H1 (cell line): ENCODE results near the gene MICA. TPM values are rescaled to one million over a fixed set of nuclear protein-coding genes. Genes with fewer than 3 reads are reported as not detected.

Experiments used
- CTCF ChIA-PET: fragments of 300-600 bp; sonication (Branson Sonifier 250); formaldehyde crosslinking; loops from one replicate; lab custom pipeline; 2021; ENCODE audit not compliant: partially characterized antibody; lab: Charles Lee
- POLR2A ChIA-PET: fragments of 300-600 bp; sonication (Branson Sonifier 250); formaldehyde crosslinking; loops from one replicate; lab custom pipeline; 2021; ENCODE audit warnings: inconsistent platforms; ENCODE audit not compliant: partially characterized antibody; lab: Charles Lee
- DNase-seq, 2 experiments: peaks; one replicate each; pipeline versions ENCODE4 v3.0.0 to v3.0.0-alpha.2; 2010 to 2022; ENCODE audit warnings: low spot score in 2 of 2, low read depth in 1 of 2, mixed read lengths in 1 of 2
- FAIRE-seq: peaks from 2 replicates; lab custom pipeline; 2011; peaks lifted over from hg19 to GRCh38; lab: Jason Lieb, UNC
- H2AFZ ChIP-seq: 2 replicates; pipeline ENCODE4 v1.8.1; 2012; ENCODE audit warnings: low read length, inconsistent platforms
- H2AK5ac ChIP-seq: 2 replicates; pipeline ENCODE4 v1.6.1; 2013; ENCODE audit warnings: low read depth, low read length
- H2BK120ac ChIP-seq: replicated peaks from 2 replicates; pipeline ENCODE3; 2013; ENCODE audit warnings: low read depth, low read length, inconsistent platforms
- H2BK12ac ChIP-seq: 2 replicates; pipeline ENCODE4 v1.6.1; 2013; ENCODE audit warnings: low read depth, low read length
- H2BK15ac ChIP-seq: 2 replicates; pipeline ENCODE4 v1.6.1; 2013; ENCODE audit warnings: low read length
- H2BK20ac ChIP-seq: 2 replicates; pipeline ENCODE4 v1.6.1; 2013; ENCODE audit warnings: low read length
- H2BK5ac ChIP-seq: 2 replicates; pipeline ENCODE4 v1.6.1; 2013; ENCODE audit warnings: low read depth, low read length
- H3K14ac ChIP-seq: 2 replicates; pipeline ENCODE4 v1.6.1; 2013; ENCODE audit warnings: inconsistent platforms; ENCODE audit not compliant: insufficient read length
- H3K18ac ChIP-seq: 2 replicates; pipeline ENCODE4 v1.6.1; 2013; ENCODE audit warnings: low read length; ENCODE audit errors: extremely low read depth
- H3K23ac ChIP-seq: 2 replicates; pipeline ENCODE4 v1.6.1; 2013; ENCODE audit warnings: inconsistent platforms; ENCODE audit not compliant: insufficient read length
- H3K23me2 ChIP-seq: 2 replicates; pipeline ENCODE4 v1.6.1; 2013; ENCODE audit warnings: low read depth, low read length
- H3K27ac ChIP-seq: 2 replicates; pipeline ENCODE4 v1.6.1; 2011; ENCODE audit warnings: low read depth, low read length, inconsistent platforms
- H3K27me3 ChIP-seq, 4 experiments: replicated peaks in 1 of 4; 1 replicate in 1 of 4; 2 replicates in 3 of 4; pipeline versions ENCODE4 v1.6.1 to v1.8.1; 2011 to 2013; ENCODE audit warnings: low read length in 3 of 4, mild to moderate bottlenecking in 3 of 4, inconsistent platforms in 2 of 4, mixed read lengths in 2 of 4, moderate library complexity in 1 of 4; ENCODE audit not compliant: control insufficient read depth in 3 of 4, insufficient read depth in 3 of 4; ENCODE audit errors: extremely low read depth in 1 of 4
- H3K36me3 ChIP-seq, 4 experiments: 2 replicates each; pipeline versions ENCODE4 v1.6.1 to v1.8.1; 2011 to 2013; ENCODE audit warnings: mild to moderate bottlenecking in 4 of 4, low read length in 3 of 4, moderate library complexity in 2 of 4, control low read depth in 1 of 4, inconsistent platforms in 1 of 4; ENCODE audit not compliant: insufficient read depth in 4 of 4, control insufficient read depth in 2 of 4
- H3K4ac ChIP-seq: replicated peaks from 2 replicates; pipeline ENCODE3; 2013; ENCODE audit warnings: low read length, low read depth, mixed read lengths, inconsistent platforms; ENCODE audit not compliant: insufficient read length
- H3K4me1 ChIP-seq, 4 experiments: replicated peaks in 1 of 4; 1 replicate in 1 of 4; 2 replicates in 3 of 4; pipeline versions ENCODE4 v1.6.1 to v1.8.1; 2011 to 2013; ENCODE audit warnings: low read length in 3 of 4, inconsistent platforms in 2 of 4, mixed read lengths in 1 of 4; ENCODE audit not compliant: insufficient read depth in 4 of 4, control insufficient read depth in 3 of 4
- H3K4me2 ChIP-seq, 2 experiments: 2 replicates each; pipeline versions ENCODE4 v1.6.1 to v1.8.1; 2011 to 2013; ENCODE audit warnings: low read depth in 2 of 2, low read length in 2 of 2, control low read depth in 1 of 2, inconsistent platforms in 1 of 2, mild to moderate bottlenecking in 1 of 2; ENCODE audit not compliant: insufficient read depth in 1 of 2
- H3K4me3 ChIP-seq, 4 experiments: fragments of 200-600, 300-600 bp in 1 of 4; sonication (generic), shearing (Covaris generic), sonication (Bioruptor Twin) in 1 of 4; 2 replicates each; pipeline versions ENCODE4 v1.5.1 to v1.8.1; 2011 to 2016; ENCODE audit warnings: low read length in 4 of 4, low read depth in 3 of 4, control low read depth in 2 of 4, inconsistent platforms in 2 of 4, mild to moderate bottlenecking in 2 of 4, mixed read lengths in 1 of 4, moderate library complexity in 1 of 4; ENCODE audit not compliant: insufficient read depth in 2 of 4; ENCODE audit errors: extremely low read depth in 1 of 4
- H3K56ac ChIP-seq: replicated peaks from 2 replicates; pipeline ENCODE3; 2013; ENCODE audit warnings: low read depth, mild to moderate bottlenecking, mixed read lengths, low read length, inconsistent platforms; ENCODE audit not compliant: insufficient read length
- H3K79me1 ChIP-seq: 2 replicates; pipeline ENCODE4 v1.6.1; 2013; ENCODE audit warnings: low read depth, low read length, control low read depth
- H3K79me2 ChIP-seq, 2 experiments: 2 replicates each; pipeline versions ENCODE4 v1.6.1 to v1.8.1; 2012 to 2013; ENCODE audit warnings: low read length in 2 of 2, mild to moderate bottlenecking in 2 of 2, inconsistent platforms in 1 of 2; ENCODE audit not compliant: insufficient read depth in 2 of 2, control insufficient read depth in 1 of 2
- H3K9ac ChIP-seq, 4 experiments: replicated peaks in 1 of 4; 1 replicate in 1 of 4; 2 replicates in 3 of 4; pipeline versions ENCODE4 v1.6.1 to v1.8.1; 2011 to 2013; ENCODE audit warnings: low read depth in 3 of 4, low read length in 3 of 4, control low read depth in 2 of 4, mild to moderate bottlenecking in 2 of 4, moderate library complexity in 2 of 4, inconsistent platforms in 1 of 4; ENCODE audit errors: extremely low read depth in 1 of 4
- H3K9me3 ChIP-seq, 2 experiments: 2 replicates each; pipeline versions ENCODE4 v1.6.1 to v1.8.1; 2012 to 2013; ENCODE audit warnings: mild to moderate bottlenecking in 2 of 2, moderate library complexity in 2 of 2, control low read depth in 1 of 2, inconsistent platforms in 1 of 2, low read depth in 1 of 2, low read length in 1 of 2, mixed read lengths in 1 of 2; ENCODE audit not compliant: insufficient read depth in 2 of 2
- H4K20me1 ChIP-seq, 2 experiments: replicated peaks in 1 of 2; 2 replicates each; pipeline versions ENCODE3 to v1.8.1; 2011 to 2013; ENCODE audit warnings: inconsistent platforms in 2 of 2, low read length in 2 of 2, mild to moderate bottlenecking in 1 of 2; ENCODE audit not compliant: insufficient read depth in 2 of 2, control insufficient read depth in 1 of 2
- H4K5ac ChIP-seq: 2 replicates; pipeline ENCODE4 v1.6.1; 2013; ENCODE audit warnings: low read length, low read depth, mixed read lengths, inconsistent platforms; ENCODE audit not compliant: insufficient read length
- H4K8ac ChIP-seq: 2 replicates; pipeline ENCODE4 v1.8.0; 2013; ENCODE audit warnings: mild to moderate bottlenecking, moderate library complexity, low read length, inconsistent platforms; ENCODE audit not compliant: insufficient read depth; ENCODE audit errors: extremely low read depth
- H4K91ac ChIP-seq: replicated peaks from 2 replicates; pipeline ENCODE3; 2013; ENCODE audit warnings: low read length, mixed read lengths, inconsistent platforms; ENCODE audit not compliant: insufficient read length
- CBX5 ChIP-seq: fragments of 300-800, 300-1000 bp; sonication (generic); IDR thresholded peaks from 2 replicates; pipeline ENCODE4 v1.7.1; 2016; ENCODE audit warnings: antibody characterized with exemption, low read length, low read depth
- CHD2 ChIP-seq: IDR thresholded peaks from 2 replicates; pipeline ENCODE4 v1.6.1; 2012; ENCODE audit warnings: low read length, improper control_type of control experiment
- CTBP2 ChIP-seq: IDR thresholded peaks from 2 replicates; pipeline ENCODE4 v1.7.0; 2011; ENCODE audit warnings: borderline replicate concordance, mild to moderate bottlenecking, moderate library complexity, mixed read lengths, low read length; ENCODE audit not compliant: insufficient read depth, insufficient read length
- JUN ChIP-seq: IDR thresholded peaks from 2 replicates; pipeline ENCODE4 v1.6.1; 2011; ENCODE audit warnings: low read depth, mild to moderate bottlenecking, improper control_type of control experiment, low read length
- NANOG ChIP-seq: IDR thresholded peaks from 2 replicates; pipeline ENCODE4 v1.6.1; 2011; ENCODE audit warnings: low read length, low read depth, mild to moderate bottlenecking, inconsistent platforms; ENCODE audit not compliant: insufficient read depth, poor library complexity, severe bottlenecking
- RBBP5 ChIP-seq: IDR thresholded peaks from 2 replicates; pipeline ENCODE4 v1.7.1; 2012; ENCODE audit warnings: low read depth, mild to moderate bottlenecking, inconsistent platforms, low read length, moderate library complexity, borderline replicate concordance
- SUZ12 ChIP-seq: fragments of 200-600 bp; sonication (generic); IDR thresholded peaks from 2 replicates; pipeline ENCODE4 v1.6.1; 2012; ENCODE audit warnings: mild to moderate bottlenecking, inconsistent platforms, low read length, moderate library complexity, mixed read lengths
- TCF12 ChIP-seq: IDR thresholded peaks from 2 replicates; pipeline ENCODE4 v1.6.1; 2011; ENCODE audit warnings: low read depth, mild to moderate bottlenecking, low read length
- WGBS, 2 experiments: shearing (Covaris generic) in 1 of 2; methylation state at CpG; one replicate each; pipeline versions ENCODE4 v1.1.6 to v1.1.7; 2013 to 2015; ENCODE audit warnings: low lambda C conversion rate in 2 of 2, mixed read lengths in 2 of 2, inconsistent platforms in 1 of 2, low coverage in 1 of 2, missing lambda C conversion rate in 1 of 2; ENCODE audit not compliant: insufficient replicate concordance in 2 of 2, insufficient coverage in 1 of 2, insufficient read length in 1 of 2; ENCODE audit errors: extremely low coverage in 1 of 2, missing lambda C conversion rate in 1 of 2; 5-methylcytosine and 5-hydroxymethylcytosine counted together
- polyA plus RNA-seq, 7 experiments: library from polyadenylated mRNA; depleted of rRNA in 3 of 7; stranded (reverse) in 5 of 7; unstranded in 2 of 7; fragments of >200 nt in 5 of 7; fragments of 200-250 nt in 2 of 7; gene quantifications; 1 replicate in 5 of 7; 2 replicates in 1 of 7; 4 replicates in 1 of 7; pipeline versions ENCODE4 v1.2.1 to v1.2.3, GENCODE V29; 2011 to 2013; ENCODE audit warnings: missing spikeins in 2 of 7, mixed read lengths in 2 of 7
- total RNA-seq: library from RNA; stranded (reverse); fragmentation: NEBNext Ultra II Directional; extraction: Animal tissue kit (Norgen Biotek cat#: 25700); gene quantifications from 2 replicates; pipeline ENCODE4 v1.2.1, GENCODE V29; 2021
- TF ChIP-seq, protein P1 (sequence below): IDR thresholded peaks from 2 replicates; pipeline ENCODE4 v1.6.1; 2012; ENCODE audit warnings: inconsistent platforms
- TF ChIP-seq, protein P2 (sequence below), 3 experiments: IDR thresholded peaks; 1 replicate in 2 of 3; 2 replicates in 1 of 3; pipeline versions ENCODE4 v1.5.1 to v1.6.1; 2011; ENCODE audit warnings: low read length in 3 of 3, mild to moderate bottlenecking in 3 of 3, inconsistent platforms in 2 of 3, low read depth in 1 of 3, moderate library complexity in 1 of 3; ENCODE audit not compliant: insufficient read depth in 1 of 3; ENCODE audit errors: control extremely low read depth in 1 of 3

Gene MICA
- total and polyA plus RNA-seq, 2 of the 8 experiments (the other 6 are each of a cell fraction or from before 2014, with no cell fraction given), result 12.5 to 16.3 TPM

GRCh38 chr6:31414771-31415265 is 11.4 kb downstream of the MICA start:
- no peak overlapping the region for H3K14ac ChIP-seq
- H2AFZ ChIP-seq, result no peak overlapping the region
- no peak overlapping the region for H2BK20ac ChIP-seq
- H3K27ac ChIP-seq, result no peak overlapping the region
- H3K23me2 ChIP-seq, result no peaks in the 10 kb centered on the region
- no peaks in the 10 kb centered on the region for H3K27me3 ChIP-seq
- no peak overlapping the region for H2BK120ac ChIP-seq
- no peak overlapping the region for H4K91ac ChIP-seq
- H3K4ac ChIP-seq, result no peak overlapping the region
- 76% methylated on average over 6 of the region's 6 CpGs; no CpG with 5 or more reads in 1 of the 2 experiments for WGBS, 2 experiments
- H3K79me1 ChIP-seq, result peaks cover 2% of the 10 kb centered on the region; the same call in 1 of the 2 replicates
- H3K23ac ChIP-seq, result no peak overlapping the region
- H3K9me3 ChIP-seq, result no peaks in the 10 kb centered on the region
- H3K4me2 ChIP-seq, result no peak overlapping the region
- no peak overlapping the region for H3K18ac ChIP-seq
- no peak overlapping the region for H2BK12ac ChIP-seq
- peaks cover 0 to 4% of the 10 kb centered on the region in 2 experiments; a peak in 1 of 4 replicates for H3K79me2 ChIP-seq
- no peak overlapping the region for H2AK5ac ChIP-seq
- peaks cover 5 to 36% (median 18%) of the 10 kb centered on the region in 4 experiments; a peak in 6 of 8 replicates for H3K36me3 ChIP-seq
- H3K4me3 ChIP-seq, result no peak overlapping the region
- ChIA-PET POLR2A (no interaction called here), CTCF (interaction anchor here (2.1 kb wide), 1 partner anchor 27 kb away, joined by 7 read pairs; no protein-coding TSS in a partner anchor)
- no peak overlapping the region for H3K9ac ChIP-seq
- no peak overlapping the region for H4K5ac ChIP-seq
- no peak overlapping the region for H4K8ac ChIP-seq
- FAIRE-seq, result no peak
- no peak overlapping the region for H2BK5ac ChIP-seq
- H2BK15ac ChIP-seq, result no peak overlapping the region
- peak in 1 of 2 experiments; percentile 19 for DNase-seq
- H3K4me1 ChIP-seq, result no peaks in the 10 kb centered on the region
- H3K56ac ChIP-seq, result no peak overlapping the region
- H4K20me1 ChIP-seq, result peaks cover 7 to 10% of the 10 kb centered on the region in 2 experiments
- TF ChIP-seq SUZ12, result no peak
- TF ChIP-seq JUN, result no peak
- no peak for TF ChIP-seq CBX5
- TF ChIP-seq, protein P1, sequence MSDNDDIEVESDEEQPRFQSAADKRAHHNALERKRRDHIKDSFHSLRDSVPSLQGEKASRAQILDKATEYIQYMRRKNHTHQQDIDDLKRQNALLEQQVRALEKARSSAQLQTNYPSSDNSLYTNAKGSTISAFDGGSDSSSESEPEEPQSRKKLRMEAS, result no peak
- TF ChIP-seq TCF12, result no peak
- no peak for TF ChIP-seq CHD2
- TF ChIP-seq NANOG, result no peak
- no peak for TF ChIP-seq CTBP2
- TF ChIP-seq, protein P2, sequence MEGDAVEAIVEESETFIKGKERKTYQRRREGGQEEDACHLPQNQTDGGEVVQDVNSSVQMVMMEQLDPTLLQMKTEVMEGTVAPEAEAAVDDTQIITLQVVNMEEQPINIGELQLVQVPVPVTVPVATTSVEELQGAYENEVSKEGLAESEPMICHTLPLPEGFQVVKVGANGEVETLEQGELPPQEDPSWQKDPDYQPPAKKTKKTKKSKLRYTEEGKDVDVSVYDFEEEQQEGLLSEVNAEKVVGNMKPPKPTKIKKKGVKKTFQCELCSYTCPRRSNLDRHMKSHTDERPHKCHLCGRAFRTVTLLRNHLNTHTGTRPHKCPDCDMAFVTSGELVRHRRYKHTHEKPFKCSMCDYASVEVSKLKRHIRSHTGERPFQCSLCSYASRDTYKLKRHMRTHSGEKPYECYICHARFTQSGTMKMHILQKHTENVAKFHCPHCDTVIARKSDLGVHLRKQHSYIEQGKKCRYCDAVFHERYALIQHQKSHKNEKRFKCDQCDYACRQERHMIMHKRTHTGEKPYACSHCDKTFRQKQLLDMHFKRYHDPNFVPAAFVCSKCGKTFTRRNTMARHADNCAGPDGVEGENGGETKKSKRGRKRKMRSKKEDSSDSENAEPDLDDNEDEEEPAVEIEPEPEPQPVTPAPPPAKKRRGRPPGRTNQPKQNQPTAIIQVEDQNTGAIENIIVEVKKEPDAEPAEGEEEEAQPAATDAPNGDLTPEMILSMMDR (IDR thresholded peaks at IDR 0.05; ENCODE audit: control extremely low read depth in 1 of 3, insufficient read depth in 1 of 3, low read depth in 1 of 3, low read length in 3 of 3), result no peak
- TF ChIP-seq RBBP5, result no peak
